Measurements from ENCODE around the gene PIERCE2. TPM values are rescaled to one million over a fixed set of nuclear protein-coding genes. Genes with fewer than 3 reads are reported as not detected.

PIERCE2 gene
- total and polyA plus RNA-seq, 2 of the 13 experiments (the other 11 are each of a cell fraction or from before 2014, with no cell fraction given), result 0.09 TPM; not detected in 1

GRCh38 chr15:55408012-55408928, at the start of gene PIERCE2, which contains the start of gene CCPG1 (continued):
- TF ChIP-seq E2F2 (CRISPR knock-in tag; IDR thresholded peaks at IDR 0.05; ENCODE audit: borderline replicate concordance) (peak; percentile 63; the same call in 1 of the 2 replicates), REL (CRISPR knock-in tag; conservative IDR thresholded peaks at IDR 0.05) (no peak), ZNF646 (CRISPR knock-in tag; IDR thresholded peaks at IDR 0.05) (no peak), ZBTB37 (CRISPR knock-in tag; IDR thresholded peaks at IDR 0.05) (no peak), CREB3 (CRISPR knock-in tag; IDR thresholded peaks at IDR 0.05) (no peak), ZKSCAN8 (CRISPR knock-in tag; IDR thresholded peaks at IDR 0.05; ENCODE audit: borderline replicate concordance) (peak; percentile 62; the same call in 1 of the 2 replicates), ZNF564 (CRISPR knock-in tag; IDR thresholded peaks at IDR 0.05) (peak; percentile 76; the same call in 1 of the 2 replicates), SKI (IDR thresholded peaks at IDR 0.05; ENCODE audit: partially characterized antibody) (peak; percentile 93), NAIF1 (CRISPR knock-in tag; IDR thresholded peaks at IDR 0.05; ENCODE audit: borderline replicate concordance) (no peak), GTF2F1 (IDR thresholded peaks at IDR 0.05; ENCODE audit: low read length) (no peak), MEIS1 (CRISPR knock-in tag; IDR thresholded peaks at IDR 0.05; ENCODE audit: borderline replicate concordance) (peak; percentile 74; the same call in 1 of the 2 replicates), BCLAF1 (IDR thresholded peaks at IDR 0.05) (no peak), ZNF605 (CRISPR knock-in tag; IDR thresholded peaks at IDR 0.05) (peak; percentile 79), FOXA3 (CRISPR knock-in tag; IDR thresholded peaks at IDR 0.05) (peak; percentile 38)

All from HepG2 (cell line).